WI38 (cell line): ENCODE data around the gene TTLL11.

Source experiments
- H3K4me3 ChIP-seq: 2 replicates; pipeline ENCODE4 v1.5.1; 2011; ENCODE audit warnings: low read depth, mild to moderate bottlenecking, control low read depth, low read length
- TF ChIP-seq, protein P1 (sequence below): IDR thresholded peaks from 2 replicates; pipeline ENCODE4 v1.5.1; 2012; ENCODE audit warnings: low read depth, mild to moderate bottlenecking, control low read depth, low read length

Gene TTLL11

DNA sequence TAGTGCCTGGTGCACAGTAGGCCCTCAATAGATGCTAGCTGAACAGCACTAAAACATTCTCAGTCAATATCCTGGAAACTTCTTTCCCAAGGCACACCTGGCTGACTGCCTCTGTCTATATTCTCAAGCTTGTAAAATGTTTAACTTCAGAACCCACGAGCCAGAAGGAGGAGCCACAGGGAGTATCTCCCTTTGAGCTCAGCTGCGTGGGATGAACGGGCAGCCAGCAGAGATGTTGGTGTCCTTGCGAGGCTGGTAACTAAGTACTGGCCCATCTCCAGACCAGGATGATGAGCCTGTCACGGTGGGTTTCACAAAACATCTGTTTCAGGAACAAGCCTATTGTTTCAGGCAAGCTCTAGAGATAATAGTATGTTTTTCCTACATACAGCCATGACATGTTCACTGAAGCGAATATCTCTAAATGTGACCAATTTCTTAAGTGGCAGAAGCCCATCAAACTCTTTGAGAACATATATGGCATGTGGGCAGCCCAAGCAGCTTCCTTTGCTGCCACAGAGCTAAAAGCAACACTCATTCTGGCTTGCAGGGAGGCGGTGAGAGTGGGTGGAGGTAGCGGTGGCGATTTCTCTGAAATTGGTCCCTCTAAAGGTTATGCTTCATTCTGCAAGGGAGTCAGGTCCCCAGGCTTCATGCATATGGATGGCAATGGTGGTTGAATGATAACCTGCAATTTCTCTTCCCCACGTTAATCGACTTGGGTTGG is 206.2 kb downstream of the TTLL11 start:
- TF ChIP-seq, protein P1, sequence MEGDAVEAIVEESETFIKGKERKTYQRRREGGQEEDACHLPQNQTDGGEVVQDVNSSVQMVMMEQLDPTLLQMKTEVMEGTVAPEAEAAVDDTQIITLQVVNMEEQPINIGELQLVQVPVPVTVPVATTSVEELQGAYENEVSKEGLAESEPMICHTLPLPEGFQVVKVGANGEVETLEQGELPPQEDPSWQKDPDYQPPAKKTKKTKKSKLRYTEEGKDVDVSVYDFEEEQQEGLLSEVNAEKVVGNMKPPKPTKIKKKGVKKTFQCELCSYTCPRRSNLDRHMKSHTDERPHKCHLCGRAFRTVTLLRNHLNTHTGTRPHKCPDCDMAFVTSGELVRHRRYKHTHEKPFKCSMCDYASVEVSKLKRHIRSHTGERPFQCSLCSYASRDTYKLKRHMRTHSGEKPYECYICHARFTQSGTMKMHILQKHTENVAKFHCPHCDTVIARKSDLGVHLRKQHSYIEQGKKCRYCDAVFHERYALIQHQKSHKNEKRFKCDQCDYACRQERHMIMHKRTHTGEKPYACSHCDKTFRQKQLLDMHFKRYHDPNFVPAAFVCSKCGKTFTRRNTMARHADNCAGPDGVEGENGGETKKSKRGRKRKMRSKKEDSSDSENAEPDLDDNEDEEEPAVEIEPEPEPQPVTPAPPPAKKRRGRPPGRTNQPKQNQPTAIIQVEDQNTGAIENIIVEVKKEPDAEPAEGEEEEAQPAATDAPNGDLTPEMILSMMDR, result no peak
- H3K4me3 ChIP-seq, result no peak overlapping the region

DNA sequence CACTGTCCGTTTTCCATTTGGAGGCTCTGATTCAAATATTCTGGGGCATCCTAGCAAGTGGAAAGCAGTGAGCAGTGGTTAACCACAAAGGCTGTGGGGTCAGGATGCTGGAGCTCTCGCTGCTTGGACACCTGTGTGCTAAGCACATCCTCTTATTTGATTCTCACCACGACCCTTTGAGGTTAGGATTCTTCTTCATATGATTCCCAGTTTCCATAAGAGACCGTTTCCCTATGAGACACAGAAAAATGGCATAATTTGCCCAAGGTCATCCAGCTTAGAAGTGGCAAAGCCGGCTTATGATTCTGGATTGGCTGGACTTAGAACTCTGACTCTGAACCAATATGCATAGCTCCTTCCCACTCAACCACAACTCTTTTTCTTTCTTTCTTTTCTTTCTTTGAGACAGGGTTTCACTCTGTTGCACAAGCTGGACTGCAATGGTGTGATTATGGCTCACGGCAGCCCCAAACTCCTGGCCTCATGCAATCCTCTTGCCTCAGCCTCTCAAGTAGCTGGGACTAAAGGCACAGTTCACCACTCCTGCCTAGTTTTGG is 207.7 kb downstream of the TTLL11 start:
- H3K4me3 ChIP-seq, result no peak overlapping the region
- TF ChIP-seq, protein P1, result no peak

DNA sequence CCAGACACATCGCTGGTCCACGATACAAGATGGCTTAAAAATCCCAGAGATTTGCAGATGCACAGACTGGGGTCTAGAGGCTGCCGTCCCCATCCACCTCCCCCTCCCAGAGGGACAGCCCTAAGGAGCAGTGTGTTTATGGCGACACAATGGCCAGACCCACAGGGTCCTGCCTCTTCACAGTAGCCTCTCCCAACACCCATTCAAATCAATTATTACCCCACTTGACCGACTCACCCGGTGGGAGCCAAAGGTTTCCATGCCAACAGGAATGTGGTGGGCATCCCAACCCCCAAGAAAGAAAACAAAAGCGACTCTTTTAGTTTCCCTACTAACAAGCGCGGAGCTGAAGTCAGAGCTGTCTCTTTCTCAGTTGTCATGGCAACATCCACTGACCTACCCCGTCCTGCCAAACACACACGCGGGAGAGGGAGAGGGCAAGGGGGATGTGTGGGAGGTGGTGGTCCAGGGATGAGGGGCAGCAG is 209.0 kb downstream of the TTLL11 start:
- TF ChIP-seq, protein P1, result no peak

DNA sequence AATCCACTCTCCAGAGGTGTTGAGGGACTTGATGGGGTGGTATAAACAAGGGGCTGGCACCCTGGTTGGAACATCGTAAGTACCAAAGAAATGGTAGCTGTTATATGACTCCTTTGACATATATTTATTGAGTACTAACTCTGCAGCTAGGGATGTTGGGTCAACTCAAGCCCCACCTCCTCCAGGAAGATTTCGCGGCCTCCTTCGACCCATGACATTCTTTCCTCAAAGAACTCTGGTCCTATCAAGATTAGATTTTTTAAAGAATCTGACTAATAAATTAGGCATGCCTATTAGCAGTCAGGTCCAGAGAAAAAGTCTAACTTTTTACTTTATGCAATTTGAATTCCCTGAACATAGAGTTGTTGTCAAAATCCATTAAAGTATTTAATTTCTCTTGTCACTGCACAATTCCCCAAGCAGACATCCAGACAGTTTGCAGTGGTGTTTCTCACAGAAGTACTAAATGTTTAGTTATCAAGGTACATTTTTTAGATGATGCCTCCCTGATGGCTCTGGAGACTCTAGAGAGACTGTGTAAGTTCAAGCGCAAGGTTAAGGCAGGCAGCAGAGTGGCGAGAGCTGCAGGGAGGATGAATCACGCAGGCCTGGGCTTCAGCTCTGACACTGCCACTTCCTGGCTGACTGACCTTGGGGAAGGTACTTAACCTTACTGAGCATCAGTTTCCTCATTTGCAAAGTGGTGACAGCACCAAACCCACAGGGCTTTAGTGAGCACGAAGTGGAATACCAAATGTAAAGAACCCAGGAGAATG is 209.6 kb downstream of the TTLL11 start:
- TF ChIP-seq, protein P1, result no peak
- no peak overlapping the region for H3K4me3 ChIP-seq

More for the DNA sequence above, 209.0 kb downstream of the TTLL11 start:
- H3K4me3 ChIP-seq, result no peak overlapping the region

DNA sequence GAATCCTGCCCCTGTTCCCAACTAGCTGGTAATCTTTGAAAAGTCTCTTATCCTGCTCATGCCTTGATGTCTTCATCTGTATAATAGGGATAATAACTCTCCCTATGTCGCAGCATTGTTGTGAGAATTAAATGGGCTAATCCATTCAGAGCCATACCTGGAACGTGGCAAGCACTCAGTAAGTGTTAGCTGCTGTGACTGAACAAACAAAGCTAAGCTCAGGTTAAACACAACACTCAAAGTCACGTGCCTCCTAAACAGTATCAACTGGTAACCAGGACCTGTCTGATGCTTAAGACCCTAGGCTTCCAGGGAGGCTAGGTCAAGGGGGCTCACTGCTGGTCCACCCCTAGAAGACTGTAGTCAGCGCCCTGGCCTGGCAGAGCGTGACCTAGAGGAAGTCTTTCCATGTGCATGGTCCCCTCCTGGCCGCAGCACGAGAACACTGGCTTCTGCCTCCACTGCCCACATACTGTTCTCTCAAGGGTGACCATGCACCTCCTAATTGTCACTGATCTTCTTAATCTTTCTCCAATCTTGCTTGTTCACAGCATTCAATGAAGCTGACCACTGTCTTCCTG is 211.1 kb downstream of the TTLL11 start:
- TF ChIP-seq, protein P1, result no peak
- no peak overlapping the region for H3K4me3 ChIP-seq

DNA sequence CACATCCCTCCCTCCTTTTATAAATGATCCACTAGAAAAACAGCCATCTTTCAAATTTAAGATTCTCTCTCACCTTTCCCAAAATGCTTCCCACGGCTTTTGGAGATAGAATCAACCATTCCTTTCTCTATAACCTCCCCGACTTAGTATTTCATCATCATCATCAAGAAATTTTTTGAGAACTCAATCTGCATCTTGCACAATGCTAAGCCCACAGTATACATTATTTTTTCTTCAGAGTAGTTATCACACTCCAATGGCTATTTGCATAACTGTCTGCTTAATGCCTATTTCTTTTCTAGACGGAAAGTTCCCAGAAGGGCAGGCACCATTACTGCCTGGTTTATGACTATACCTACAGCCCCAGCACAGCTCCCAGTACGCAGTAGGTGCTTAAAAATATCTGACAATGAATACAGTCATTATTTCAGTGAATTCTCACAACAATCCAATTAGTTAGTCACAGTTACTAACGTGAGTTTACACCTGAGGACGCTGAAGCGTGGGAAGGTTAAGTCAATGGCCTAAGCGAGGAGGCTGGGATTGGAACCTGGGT is 212.7 kb downstream of the TTLL11 start:
- TF ChIP-seq, protein P1, result no peak
- H3K4me3 ChIP-seq, result no peak overlapping the region
